ENCODE results near the gene DCP2.

- TF ChIP-seq TAF1 (IDR thresholded peaks at IDR 0.05; ENCODE audit: borderline replicate concordance, low read depth, low read length) (no peak), POLR2AphosphoS5 (IDR thresholded peaks at IDR 0.05; ENCODE audit: low read depth, low read length) (no peak)
These were observed 9.0 kb upstream of the DCP2 start for GRCh38 chr5:112967520-112968083.

Data from GM12892 (cell line).